ENCODE results near the gene NCAM1.

The NCAM1 gene

DNA sequence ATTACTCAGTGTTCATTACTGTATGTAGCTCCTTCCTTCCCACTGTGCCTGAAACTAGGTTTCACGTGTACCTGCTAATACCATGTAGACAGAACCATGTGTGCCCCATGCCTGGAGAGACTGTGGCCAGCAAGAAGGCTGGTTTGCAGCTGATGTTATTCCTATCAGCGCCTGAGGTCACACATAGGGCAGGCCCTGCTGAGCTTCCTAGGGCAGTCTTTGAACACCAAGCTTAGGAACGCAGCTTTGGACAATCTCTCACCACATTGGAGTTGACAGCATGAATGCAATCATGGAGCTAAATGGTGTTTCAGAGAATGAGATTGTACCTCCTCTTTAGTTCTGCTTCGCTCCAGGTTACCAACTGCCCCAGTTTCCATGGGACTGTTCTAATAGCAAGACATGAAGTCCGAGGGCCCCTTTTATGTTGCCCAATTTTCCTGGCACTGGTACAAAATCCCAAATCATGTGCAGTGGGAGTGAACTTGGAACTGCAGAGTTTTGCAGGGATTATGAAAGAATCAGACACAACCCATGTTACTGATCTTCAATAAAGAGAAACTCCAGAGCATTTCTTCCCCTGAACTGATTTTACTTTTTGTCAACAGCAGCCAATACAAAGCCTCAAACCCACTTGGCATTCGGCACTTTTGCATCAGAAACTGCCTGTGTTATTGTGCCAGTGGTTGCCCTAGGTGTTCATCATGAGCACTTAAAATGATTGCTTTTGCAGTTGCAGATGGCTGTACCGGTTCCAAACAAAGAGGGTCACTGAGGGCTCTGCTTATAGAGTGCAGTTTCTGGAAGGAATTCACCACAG lies 199.0 kb downstream of the NCAM1 start:
- ATAC-seq (ENCODE audit: low read depth) = no peak
- H3K27me3 Mint-ChIP-seq = peaks cover 10% of the 10 kb centered on the region
- H3K9me3 Mint-ChIP-seq = no peaks in the 10 kb centered on the region
- no peaks in the 10 kb centered on the region for H3K36me3 Mint-ChIP-seq
- H3K27ac Mint-ChIP-seq = no peak overlapping the region
- no peak for DNase-seq (ENCODE audit: low spot score in 2 of 2)
- H3K4me1 Mint-ChIP-seq = no peaks in the 10 kb centered on the region
- no peak overlapping the region for H3K4me3 Mint-ChIP-seq

DNA sequence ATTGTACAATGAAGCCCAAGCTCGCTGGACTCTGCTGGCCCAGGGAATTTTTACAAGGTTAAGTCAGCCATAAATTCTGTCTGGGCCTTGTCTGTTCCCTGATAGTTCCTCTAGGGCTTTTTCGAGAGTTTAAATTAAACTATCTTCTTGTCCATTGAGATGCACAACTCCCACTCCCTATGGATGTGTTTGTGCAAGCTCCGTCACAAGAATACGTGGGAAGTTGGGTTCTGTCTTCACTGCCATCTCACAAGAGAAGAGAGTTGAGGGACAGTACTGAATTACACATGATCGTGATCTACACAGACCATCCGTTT lies 199.5 kb downstream of the NCAM1 start:
- no peaks in the 10 kb centered on the region for H3K36me3 Mint-ChIP-seq
- H3K4me1 Mint-ChIP-seq = no peaks in the 10 kb centered on the region

DNA sequence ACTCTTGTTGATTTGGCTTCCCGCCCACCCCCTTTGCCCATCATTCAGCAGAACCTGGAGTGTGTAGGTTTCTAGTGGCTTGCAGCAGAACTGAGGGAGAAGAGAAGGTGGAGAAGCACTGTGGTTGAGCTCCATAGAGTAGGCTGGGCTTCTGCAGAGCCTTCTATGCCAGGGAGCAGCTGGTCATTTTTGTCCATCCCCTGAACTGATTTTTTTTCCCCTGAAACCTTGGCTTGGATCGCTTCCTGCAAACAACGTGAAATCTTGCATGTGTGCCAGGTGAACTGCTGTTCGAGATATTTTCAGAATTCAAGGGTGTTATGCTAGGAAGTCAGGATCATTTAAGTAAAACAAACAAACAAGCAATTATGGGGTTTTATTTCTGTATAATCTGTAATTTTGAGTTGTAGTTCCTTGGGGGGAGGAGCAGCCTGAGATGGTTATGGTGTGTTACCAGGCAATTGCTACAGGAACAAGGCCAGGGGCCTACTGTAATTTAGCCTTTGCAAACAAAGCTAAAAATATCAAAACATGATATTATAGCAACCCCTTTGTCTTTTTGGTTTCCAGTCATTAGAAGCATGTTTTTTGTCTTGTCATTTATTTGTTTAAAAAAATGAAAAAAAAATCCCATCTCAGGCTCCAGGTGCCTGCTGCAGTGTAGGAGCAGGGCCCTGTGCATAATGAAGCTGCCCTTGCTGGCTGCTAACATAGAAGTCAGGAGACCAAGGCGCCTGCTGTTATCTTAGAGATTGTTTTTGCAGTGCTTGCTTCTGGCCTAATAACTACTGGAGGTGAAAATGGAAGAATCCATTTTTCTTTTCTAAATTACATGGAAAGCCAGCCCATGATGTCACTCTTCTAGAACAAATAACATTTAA lies 200.7 kb downstream of the NCAM1 start:
- H3K36me3 Mint-ChIP-seq = no peaks in the 10 kb centered on the region
- peaks cover 11% of the 10 kb centered on the region for H3K27me3 Mint-ChIP-seq
- ATAC-seq (ENCODE audit: low read depth) (no peak), DNase-seq (ENCODE audit: low spot score in 2 of 2) (no peak)
- H3K27ac Mint-ChIP-seq = no peak overlapping the region
- no peaks in the 10 kb centered on the region for H3K4me1 Mint-ChIP-seq
- no peak overlapping the region for H3K4me3 Mint-ChIP-seq
- no peaks in the 10 kb centered on the region for H3K9me3 Mint-ChIP-seq

More for the DNA sequence above, 199.5 kb downstream of the NCAM1 start:
- peaks cover 10% of the 10 kb centered on the region for H3K27me3 Mint-ChIP-seq
- H3K27ac Mint-ChIP-seq = no peak overlapping the region
- no peak overlapping the region for H3K4me3 Mint-ChIP-seq
- no peak for ATAC-seq (ENCODE audit: low read depth)
- no peak for DNase-seq (ENCODE audit: low spot score in 2 of 2)
- no peaks in the 10 kb centered on the region for H3K9me3 Mint-ChIP-seq

- no peak for DNase-seq (ENCODE audit: low spot score in 2 of 2)
- ATAC-seq (ENCODE audit: low read depth) = no peak
- no peaks in the 10 kb centered on the region for H3K9me3 Mint-ChIP-seq
- no peaks in the 10 kb centered on the region for H3K36me3 Mint-ChIP-seq
- no peaks in the 10 kb centered on the region for H3K4me1 Mint-ChIP-seq
- H3K4me3 Mint-ChIP-seq = no peak overlapping the region
- H3K27ac Mint-ChIP-seq = no peak overlapping the region
- peaks cover 11% of the 10 kb centered on the region for H3K27me3 Mint-ChIP-seq
Observed at GRCh38 chr11:113162592-113162962, 201.4 kb downstream of the NCAM1 start.

DNA sequence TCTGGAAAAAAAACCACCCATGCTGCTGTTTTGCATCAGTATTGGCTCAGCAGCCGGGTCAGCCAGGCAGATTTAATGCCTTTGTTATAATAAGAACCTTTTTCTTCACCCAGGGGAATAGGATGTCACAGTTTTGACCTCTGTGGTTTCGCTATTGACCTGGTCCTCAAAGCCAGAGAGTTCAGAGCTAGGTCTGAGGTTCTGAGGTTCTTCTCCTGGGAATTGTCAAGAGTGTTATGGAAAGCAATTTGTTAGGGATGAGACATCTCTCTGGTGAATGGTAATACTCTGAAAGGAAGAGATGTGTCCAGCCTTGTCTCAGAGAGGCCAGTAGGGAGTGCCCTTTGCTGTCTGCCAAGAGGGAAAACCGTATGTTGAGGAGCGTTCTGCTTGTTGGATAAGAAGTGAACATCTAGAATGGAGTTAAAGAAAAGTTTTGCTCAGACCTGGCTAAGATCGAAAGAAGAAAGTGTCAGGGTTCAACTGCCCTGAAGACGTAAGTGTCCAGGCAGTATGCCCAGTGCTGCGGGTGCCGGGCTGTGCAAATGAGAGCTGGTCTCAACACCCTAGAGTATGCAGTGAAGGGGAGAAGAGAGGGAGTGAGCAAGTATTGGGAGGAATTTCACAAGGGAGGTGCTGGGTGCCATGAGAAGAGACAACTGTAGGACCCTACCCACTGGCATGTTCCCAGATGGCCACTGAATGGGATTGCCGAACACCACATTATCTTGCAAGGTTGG lies 202.2 kb downstream of the NCAM1 start:
- no peaks in the 10 kb centered on the region for H3K4me1 Mint-ChIP-seq
- peaks cover 11% of the 10 kb centered on the region for H3K27me3 Mint-ChIP-seq
- H3K27ac Mint-ChIP-seq = no peak overlapping the region
- ATAC-seq (ENCODE audit: low read depth) (no peak), DNase-seq (ENCODE audit: low spot score in 2 of 2) (no peak)
- no peak overlapping the region for H3K4me3 Mint-ChIP-seq
- no peaks in the 10 kb centered on the region for H3K9me3 Mint-ChIP-seq
- H3K36me3 Mint-ChIP-seq = no peaks in the 10 kb centered on the region

DNA sequence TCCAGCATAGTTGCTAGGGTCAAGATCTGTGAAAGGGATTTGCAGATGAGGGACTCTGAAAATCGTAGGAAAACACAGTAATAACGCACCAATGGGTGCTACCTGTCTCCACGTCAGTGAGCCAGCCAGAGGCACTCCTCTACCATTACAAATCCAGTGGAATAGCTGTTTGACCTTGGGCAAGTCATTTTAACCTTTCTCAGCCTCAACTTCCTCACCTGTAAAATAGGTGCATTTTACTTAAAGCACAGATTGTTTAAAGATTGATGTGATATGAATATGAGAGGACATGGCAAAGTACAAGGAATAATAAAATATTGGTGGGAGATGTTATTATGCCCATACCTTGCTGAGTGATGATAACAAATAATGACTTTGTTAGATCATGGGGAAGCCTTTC lies 205.1 kb downstream of the NCAM1 start:
- H3K36me3 Mint-ChIP-seq = no peaks in the 10 kb centered on the region
- H3K4me1 Mint-ChIP-seq = no peaks in the 10 kb centered on the region
- no peaks in the 10 kb centered on the region for H3K9me3 Mint-ChIP-seq
- no peak for ATAC-seq (ENCODE audit: low read depth)
- H3K27me3 Mint-ChIP-seq = peaks cover 13% of the 10 kb centered on the region
- H3K27ac Mint-ChIP-seq = no peak overlapping the region
- H3K4me3 Mint-ChIP-seq = no peak overlapping the region
- no peak for DNase-seq (ENCODE audit: low spot score in 2 of 2)

- DNase-seq (ENCODE audit: low spot score in 2 of 2) (no peak), ATAC-seq (ENCODE audit: low read depth) (no peak)
- Mint-ChIP-seq H3K27me3 (peaks cover 9% of the 10 kb centered on the region), H3K4me1 (no peaks in the 10 kb centered on the region), H3K9me3 (no peaks in the 10 kb centered on the region), H3K4me3 (no peak overlapping the region), H3K36me3 (no peaks in the 10 kb centered on the region), H3K27ac (no peak overlapping the region)
Observed at GRCh38 chr11:113167599-113167998, 206.4 kb downstream of the NCAM1 start.

DNA sequence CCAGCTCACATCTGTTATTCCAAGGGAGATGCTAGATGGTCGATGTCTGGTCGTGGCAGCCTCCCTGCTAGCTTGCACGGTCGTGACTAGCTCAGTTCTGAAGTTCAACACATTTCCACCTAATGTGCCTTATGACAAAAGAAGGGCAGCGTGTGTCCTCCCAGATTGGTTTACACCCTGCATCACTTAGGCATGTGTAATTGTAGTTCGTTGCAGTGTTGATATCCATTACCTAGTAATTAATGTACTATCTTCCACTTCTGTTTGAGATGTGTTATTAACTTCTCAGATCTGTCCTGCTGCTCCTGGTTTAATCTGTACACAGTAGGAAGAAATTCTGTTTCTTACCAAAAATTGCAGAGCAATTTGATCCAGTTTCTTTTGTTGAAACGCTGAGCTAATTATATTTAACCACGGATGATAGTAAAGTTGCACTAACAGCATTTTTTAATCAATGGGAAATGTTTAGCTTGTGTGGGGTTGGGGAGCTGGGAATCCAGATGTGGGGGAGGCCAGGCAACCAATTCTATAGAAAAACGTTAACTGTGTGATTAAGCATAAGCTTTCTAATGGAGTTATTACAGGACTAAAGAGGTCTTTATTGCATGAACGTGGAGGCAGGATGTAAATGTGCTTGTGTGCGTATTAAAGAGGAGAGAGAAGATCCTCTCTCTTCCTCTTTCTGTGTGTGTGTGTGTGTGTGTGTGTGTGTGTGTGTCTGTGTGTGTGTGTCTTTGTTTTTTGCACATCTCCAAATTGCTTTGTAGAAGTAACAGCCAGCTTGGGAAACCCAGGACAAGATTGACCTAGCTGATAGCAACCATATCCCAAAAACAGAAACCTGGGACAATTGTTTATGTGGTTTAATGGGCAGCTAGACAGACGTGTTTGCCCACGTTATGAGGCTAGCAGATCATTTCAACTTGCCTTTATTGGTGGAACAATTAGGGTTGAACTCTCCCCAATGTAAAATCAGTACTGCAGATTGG lies 207.4 kb downstream of the NCAM1 start:
- H3K4me3 Mint-ChIP-seq = no peak overlapping the region
- peaks cover 3% of the 10 kb centered on the region for H3K27me3 Mint-ChIP-seq
- no peaks in the 10 kb centered on the region for H3K4me1 Mint-ChIP-seq
- no peak for ATAC-seq (ENCODE audit: low read depth)
- no peaks in the 10 kb centered on the region for H3K9me3 Mint-ChIP-seq
- H3K27ac Mint-ChIP-seq = no peak overlapping the region
- H3K36me3 Mint-ChIP-seq = no peaks in the 10 kb centered on the region
- no peak for DNase-seq (ENCODE audit: low spot score in 2 of 2)

- Mint-ChIP-seq H3K4me1 (no peaks in the 10 kb centered on the region), H3K4me3 (no peak overlapping the region), H3K36me3 (no peaks in the 10 kb centered on the region), H3K27ac (no peak overlapping the region), H3K9me3 (no peaks in the 10 kb centered on the region), H3K27me3 (peaks cover 3% of the 10 kb centered on the region)
- DNase-seq (ENCODE audit: low spot score in 2 of 2) (no peak), ATAC-seq (ENCODE audit: low read depth) (no peak)
Observed at GRCh38 chr11:113172382-113172951, 211.2 kb downstream of the NCAM1 start.

- H3K4me1 Mint-ChIP-seq = no peaks in the 10 kb centered on the region
- ATAC-seq (ENCODE audit: low read depth) = no peak
- no peaks in the 10 kb centered on the region for H3K9me3 Mint-ChIP-seq
- no peak overlapping the region for H3K27ac Mint-ChIP-seq
- H3K4me3 Mint-ChIP-seq = no peak overlapping the region
- H3K36me3 Mint-ChIP-seq = no peaks in the 10 kb centered on the region
- H3K27me3 Mint-ChIP-seq = peaks cover 8% of the 10 kb centered on the region
- no peak for DNase-seq (ENCODE audit: low spot score in 2 of 2)
Observed at GRCh38 chr11:113173126-113173525, 211.9 kb downstream of the NCAM1 start.

GRCh38 chr11:113174882-113175281 lies 213.7 kb downstream of the NCAM1 start:
- ATAC-seq (ENCODE audit: low read depth) (no peak), DNase-seq (ENCODE audit: low spot score in 2 of 2) (no peak)
- H3K4me3 Mint-ChIP-seq = no peak overlapping the region
- H3K27me3 Mint-ChIP-seq = peaks cover 6% of the 10 kb centered on the region
- H3K27ac Mint-ChIP-seq = no peak overlapping the region
- no peaks in the 10 kb centered on the region for H3K9me3 Mint-ChIP-seq
- H3K36me3 Mint-ChIP-seq = no peaks in the 10 kb centered on the region
- H3K4me1 Mint-ChIP-seq = no peaks in the 10 kb centered on the region

- Mint-ChIP-seq H3K9me3 (no peaks in the 10 kb centered on the region), H3K27me3 (peaks cover 6% of the 10 kb centered on the region), H3K4me1 (no peaks in the 10 kb centered on the region), H3K4me3 (no peak overlapping the region), H3K27ac (no peak overlapping the region), H3K36me3 (no peaks in the 10 kb centered on the region)
- no peak for DNase-seq (ENCODE audit: low spot score in 2 of 2)
- no peak for ATAC-seq (ENCODE audit: low read depth)
Observed at GRCh38 chr11:113176599-113177360, 215.6 kb downstream of the NCAM1 start.
